Trophoblast cell (in vitro differentiated cells and primary cell): ENCODE data around the gene ACACB.

ENCODE experiments used
- DNase-seq, 2 donors: peaks; one replicate each; pipeline ENCODE4 v3.0.0-alpha.2; 2016
- H2AFZ ChIP-seq: 2 replicates; pipeline ENCODE4 v1.6.1; 2013; ENCODE audit warnings: low read length, moderate library complexity, mild to moderate bottlenecking; ENCODE audit not compliant: insufficient read depth, poor library complexity
- H2AK5ac ChIP-seq: 2 replicates; pipeline ENCODE4 v1.6.1; 2013; ENCODE audit warnings: mild to moderate bottlenecking, low read length
- H2BK120ac ChIP-seq: 2 replicates; pipeline ENCODE4 v1.6.1; 2013; ENCODE audit warnings: low read length, mild to moderate bottlenecking, moderate library complexity; ENCODE audit not compliant: insufficient read depth, poor library complexity
- H2BK12ac ChIP-seq: 2 replicates; pipeline ENCODE4 v1.6.1; 2013; ENCODE audit warnings: mild to moderate bottlenecking, low read length, moderate library complexity
- H2BK5ac ChIP-seq: 2 replicates; pipeline ENCODE4 v1.6.1; 2013; ENCODE audit warnings: low read length, low read depth, moderate library complexity, mild to moderate bottlenecking; ENCODE audit not compliant: poor library complexity
- H3K14ac ChIP-seq: 2 replicates; pipeline ENCODE4 v1.6.1; 2013; ENCODE audit warnings: mild to moderate bottlenecking, low read length
- H3K18ac ChIP-seq: 2 replicates; pipeline ENCODE4 v1.6.1; 2013; ENCODE audit warnings: mild to moderate bottlenecking, low read length
- H3K23ac ChIP-seq: 2 replicates; pipeline ENCODE4 v1.6.1; 2013; ENCODE audit warnings: low read length
- H3K27ac ChIP-seq: 2 replicates; pipeline ENCODE4 v1.5.1; 2013; ENCODE audit warnings: low read depth, mild to moderate bottlenecking, inconsistent platforms, low read length, moderate library complexity
- H3K27me3 ChIP-seq: 2 replicates; pipeline ENCODE4 v1.6.1; 2013; ENCODE audit warnings: inconsistent platforms, mild to moderate bottlenecking, low read length, moderate library complexity; ENCODE audit not compliant: insufficient read depth
- H3K36me3 ChIP-seq, 2 experiments: 1 replicate in 1 of 2; 2 replicates in 1 of 2; pipeline ENCODE4 v1.6.1; 2013; ENCODE audit warnings: low read length in 2 of 2, mild to moderate bottlenecking in 2 of 2, moderate library complexity in 1 of 2; ENCODE audit not compliant: insufficient read depth in 2 of 2, control insufficient read depth in 1 of 2
- H3K4ac ChIP-seq: 2 replicates; pipeline ENCODE4 v1.6.1; 2013; ENCODE audit warnings: low read depth, mild to moderate bottlenecking, low read length, moderate library complexity
- H3K4me1 ChIP-seq, 2 experiments: 1 replicate in 1 of 2; 2 replicates in 1 of 2; pipeline ENCODE4 v1.6.1; 2013; ENCODE audit warnings: low read length in 2 of 2, mild to moderate bottlenecking in 2 of 2, moderate library complexity in 1 of 2; ENCODE audit not compliant: insufficient read depth in 2 of 2, control insufficient read depth in 1 of 2
- H3K4me2 ChIP-seq: 2 replicates; pipeline ENCODE4 v1.6.1; 2013; ENCODE audit warnings: inconsistent platforms, mild to moderate bottlenecking, low read length, moderate library complexity
- H3K4me3 ChIP-seq: 2 replicates; pipeline ENCODE4 v1.5.1; 2013; ENCODE audit warnings: mild to moderate bottlenecking, low read depth, low read length, inconsistent platforms
- H3K79me1 ChIP-seq: one replicate; pipeline ENCODE4 v1.6.1; 2013; ENCODE audit warnings: low read length
- H3K79me2 ChIP-seq: 2 replicates; pipeline ENCODE4 v1.6.1; 2013; ENCODE audit warnings: low read length, mild to moderate bottlenecking; ENCODE audit not compliant: control insufficient read depth, insufficient read depth, poor library complexity
- H3K9ac ChIP-seq: 2 replicates; pipeline ENCODE4 v1.6.1; 2013; ENCODE audit warnings: mild to moderate bottlenecking, low read length
- H3K9me3 ChIP-seq: 2 replicates; pipeline ENCODE4 v1.6.1; 2013; ENCODE audit warnings: low read depth, mild to moderate bottlenecking, control low read depth, inconsistent platforms, low read length; ENCODE audit not compliant: insufficient read depth
- H4K12ac ChIP-seq: 2 replicates; pipeline ENCODE4 v1.6.1; 2013; ENCODE audit warnings: low read depth, mild to moderate bottlenecking, low read length, moderate library complexity
- H4K8ac ChIP-seq: 2 replicates; pipeline ENCODE4 v1.6.1; 2013; ENCODE audit warnings: low read depth, mild to moderate bottlenecking, low read length, moderate library complexity
- H4K91ac ChIP-seq: one replicate; pipeline ENCODE4 v1.6.1; 2013; ENCODE audit warnings: low read depth, mild to moderate bottlenecking, low read length, moderate library complexity
- WGBS: extraction: QIAGEN DNeasy Blood & Tissue Kit; methylation state at CpG from one replicate; pipeline ENCODE4 v1.1.7; 2013; ENCODE audit warnings: missing lambda C conversion rate; ENCODE audit not compliant: insufficient read length, insufficient coverage; ENCODE audit errors: extremely low coverage; 5-methylcytosine and 5-hydroxymethylcytosine counted together

ACACB gene

DNA sequence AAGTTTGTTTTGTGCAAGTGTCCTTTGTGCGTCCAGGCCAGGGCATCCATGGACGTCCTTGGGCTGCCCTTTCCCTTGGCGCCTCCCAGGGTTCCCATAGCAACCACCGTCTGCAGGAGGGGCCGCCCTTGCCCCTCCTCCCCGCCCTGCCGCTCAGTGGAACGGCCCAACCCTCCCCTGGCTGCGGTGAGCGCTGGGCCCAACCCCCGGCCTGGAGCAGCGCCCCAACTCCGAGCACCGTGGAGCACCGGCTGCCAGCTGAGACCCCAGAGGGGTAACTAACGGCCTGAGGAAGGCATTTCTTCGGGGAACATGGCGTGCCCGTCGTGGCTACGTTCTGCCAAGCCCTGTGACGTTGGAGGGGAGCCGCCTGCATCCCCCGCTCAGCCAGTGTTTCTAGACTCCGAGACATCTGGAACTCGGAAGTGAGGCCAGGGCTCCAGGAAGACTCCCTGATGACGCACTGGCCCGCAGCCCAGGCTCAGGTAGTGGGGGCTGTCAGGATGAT lies 5.3 kb upstream of the ACACB start:
- Histone ChIP-seq H4K8ac (peak overlapping the region; percentile 6), H3K9ac (peak overlapping the region; percentile 29), H4K12ac (peak overlapping the region; percentile 13), H3K36me3 (peaks cover 8 to 19% of the 10 kb centered on the region in 2 experiments), H3K23ac (no peak overlapping the region), H2BK5ac (no peak overlapping the region), H2BK120ac (no peak overlapping the region), H3K79me2 (no peaks in the 10 kb centered on the region), H3K14ac (peak overlapping the region; percentile 19), H3K27ac (peak overlapping the region; percentile 9), H3K18ac (peak overlapping the region; percentile 4), H3K9me3 (no peaks in the 10 kb centered on the region), H2AK5ac (no peak overlapping the region), H3K4me3 (peak overlapping the region; percentile 67), H3K4ac (no peak overlapping the region), H3K4me1 (peaks cover 9 to 11% of the 10 kb centered on the region in 2 experiments), H4K91ac (no peak overlapping the region), H3K27me3 (no peaks in the 10 kb centered on the region), H2AFZ (peak overlapping the region; percentile 66), H3K4me2 (peak overlapping the region; percentile 76), H2BK12ac (no peak overlapping the region), H3K79me1 (no peaks in the 10 kb centered on the region)
- peak; percentile 76 to 87 for DNase-seq
- no CpG with 5 or more reads among the region's 28 CpGs for WGBS

GRCh38 chr12:109112720-109113465 lies 3.5 kb upstream of the ACACB start:
- no peak overlapping the region for H2AK5ac ChIP-seq
- H3K4me1 ChIP-seq: peaks cover 13 to 14% of the 10 kb centered on the region in 2 experiments
- no CpG with 5 or more reads among the region's 11 CpGs for whole genome bisulfite sequencing
- H3K27ac ChIP-seq: no peak overlapping the region
- H2BK5ac ChIP-seq: no peak overlapping the region
- no peak overlapping the region for H3K4me2 ChIP-seq
- H2AFZ ChIP-seq: no peak overlapping the region
- no peak overlapping the region for H3K9ac ChIP-seq
- DNase-seq: no peak
- H4K12ac ChIP-seq: no peak overlapping the region
- H2BK12ac ChIP-seq: no peak overlapping the region
- no peak overlapping the region for H3K4ac ChIP-seq
- no peaks in the 10 kb centered on the region for H3K27me3 ChIP-seq
- no peaks in the 10 kb centered on the region for H3K79me1 ChIP-seq
- no peak overlapping the region for H3K14ac ChIP-seq
- no peak overlapping the region for H4K8ac ChIP-seq
- H3K9me3 ChIP-seq: no peaks in the 10 kb centered on the region
- H4K91ac ChIP-seq: no peak overlapping the region
- H3K23ac ChIP-seq: no peak overlapping the region
- H3K18ac ChIP-seq: no peak overlapping the region
- no peak overlapping the region for H3K4me3 ChIP-seq
- peaks cover 3 to 12% of the 10 kb centered on the region in 2 experiments for H3K36me3 ChIP-seq
- no peak overlapping the region for H2BK120ac ChIP-seq
- no peaks in the 10 kb centered on the region for H3K79me2 ChIP-seq

- H3K9ac ChIP-seq: no peak overlapping the region
- no peak overlapping the region for H3K4me3 ChIP-seq
- H3K9me3 ChIP-seq: no peaks in the 10 kb centered on the region
- no peak overlapping the region for H3K4me2 ChIP-seq
- H3K18ac ChIP-seq: no peak overlapping the region
- no peak overlapping the region for H3K27ac ChIP-seq
- no CpG with 5 or more reads among the region's 5 CpGs for WGBS
- no peak overlapping the region for H3K4ac ChIP-seq
- H2BK5ac ChIP-seq: no peak overlapping the region
- no peak overlapping the region for H4K8ac ChIP-seq
- H2AFZ ChIP-seq: no peak overlapping the region
- no peak overlapping the region for H2AK5ac ChIP-seq
- H2BK120ac ChIP-seq: no peak overlapping the region
- H4K91ac ChIP-seq: no peak overlapping the region
- H2BK12ac ChIP-seq: no peak overlapping the region
- no peak overlapping the region for H3K23ac ChIP-seq
- H3K14ac ChIP-seq: no peak overlapping the region
- H3K36me3 ChIP-seq: peaks cover 0 to 9% of the 10 kb centered on the region in 2 experiments
- H3K4me1 ChIP-seq: peaks cover 13 to 14% of the 10 kb centered on the region in 2 experiments
- no peak overlapping the region for H4K12ac ChIP-seq
- no peaks in the 10 kb centered on the region for H3K27me3 ChIP-seq
- H3K79me2 ChIP-seq: no peaks in the 10 kb centered on the region
- no peak for DNase-seq
- H3K79me1 ChIP-seq: no peaks in the 10 kb centered on the region
These were observed 2.6 kb upstream of the ACACB start for GRCh38 chr12:109113661-109114321.

GRCh38 chr12:109114644-109115043 lies 1.7 kb upstream of the ACACB start:
- H3K18ac ChIP-seq: no peak overlapping the region
- H3K79me1 ChIP-seq: no peaks in the 10 kb centered on the region
- DNase-seq: no peak
- no peaks in the 10 kb centered on the region for H3K9me3 ChIP-seq
- no peak overlapping the region for H3K4me2 ChIP-seq
- no peak overlapping the region for H4K91ac ChIP-seq
- H4K8ac ChIP-seq: no peak overlapping the region
- peaks cover 13 to 14% of the 10 kb centered on the region in 2 experiments for H3K4me1 ChIP-seq
- H3K4me3 ChIP-seq: no peak overlapping the region
- no peak overlapping the region for H3K27ac ChIP-seq
- H3K14ac ChIP-seq: no peak overlapping the region
- no peak overlapping the region for H3K23ac ChIP-seq
- H3K9ac ChIP-seq: no peak overlapping the region
- H2BK5ac ChIP-seq: no peak overlapping the region
- no peak overlapping the region for H2BK120ac ChIP-seq
- H3K36me3 ChIP-seq: peaks cover 0 to 6% of the 10 kb centered on the region in 2 experiments
- no peak overlapping the region for H2AK5ac ChIP-seq
- no peak overlapping the region for H3K4ac ChIP-seq
- WGBS: no CpG with 5 or more reads among the region's 2 CpGs
- no peaks in the 10 kb centered on the region for H3K27me3 ChIP-seq
- no peak overlapping the region for H2AFZ ChIP-seq
- H3K79me2 ChIP-seq: no peaks in the 10 kb centered on the region
- no peak overlapping the region for H4K12ac ChIP-seq
- no peak overlapping the region for H2BK12ac ChIP-seq
